PC-9 (cell line): ENCODE results near the gene PBX3. TPM values are rescaled to one million over a fixed set of nuclear protein-coding genes. Genes with fewer than 3 reads are reported as not detected.

Experiments used
- BruUV-seq: library from RNA; stranded (reverse); fragments of 400-500 nt; replicated peaks from 2 replicates; lab custom pipeline; 2021; lab: Mats Ljungman, UMichigan
- CTCF ChIA-PET: fragments of 300-600 bp; sonication (Branson Sonifier 250); formaldehyde crosslinking; loops from one replicate; lab custom pipeline; 2022; ENCODE audit warnings: antibody characterized with exemption; lab: Charles Lee
- POLR2A ChIA-PET: fragments of 300-600 bp; sonication (Branson Sonifier 250); formaldehyde crosslinking; loops from one replicate; lab custom pipeline; 2022; ENCODE audit warnings: antibody characterized with exemption; ENCODE audit not compliant: unreplicated experiment; lab: Charles Lee
- DNase-seq, 2 experiments: peaks; one replicate each; pipeline versions ENCODE4 v3.0.0 to v3.0.0-alpha.2; 2015 to 2022; ENCODE audit warnings: mixed read lengths in 1 of 2
- H2AFZ ChIP-seq: fragments of 200-600 bp; sonication (generic); 2 replicates; pipeline ENCODE4 v1.8.1; 2017; ENCODE audit warnings: antibody characterized with exemption
- H3F3A ChIP-seq: fragments of 200-600 bp; sonication (generic); 2 replicates; pipeline ENCODE4 v1.8.1; 2017; ENCODE audit warnings: antibody characterized with exemption, mild to moderate bottlenecking, low read depth; ENCODE audit not compliant: insufficient read depth
- H3K27ac ChIP-seq: fragments of 200-600 bp; sonication (generic); 2 replicates; pipeline ENCODE4 v1.6.1; 2016; ENCODE audit warnings: mixed run types
- H3K27me3 ChIP-seq: fragments of 200-600 bp; sonication (generic); 2 replicates; pipeline ENCODE4 v1.6.1; 2016; ENCODE audit warnings: low read depth, mixed run types; ENCODE audit not compliant: insufficient read depth
- H3K36me3 ChIP-seq: fragments of 200-600 bp; sonication (generic); 2 replicates; pipeline ENCODE4 v1.6.1; 2016; ENCODE audit warnings: low read depth, mixed run types
- H3K4me1 ChIP-seq: fragments of 200-600 bp; sonication (generic); replicated peaks from 2 replicates; pipeline ENCODE4 v1.6.1; 2016; ENCODE audit warnings: mixed run types; ENCODE audit not compliant: insufficient read depth
- H3K4me2 ChIP-seq: fragments of 200-600 bp; sonication (generic); 2 replicates; pipeline ENCODE4 v1.6.1; 2017; ENCODE audit warnings: mixed run types
- H3K4me3 ChIP-seq: fragments of 200-600 bp; sonication (generic); 2 replicates; pipeline ENCODE4 v1.6.1; 2016; ENCODE audit warnings: mixed run types
- H3K79me2 ChIP-seq: fragments of 200-600 bp; sonication (generic); 2 replicates; pipeline ENCODE4 v1.6.1; 2017; ENCODE audit warnings: low read depth, mixed run types
- H3K9me2 ChIP-seq: fragments of 200-600 bp; sonication (generic); 2 replicates; pipeline ENCODE4 v1.8.1; 2017; ENCODE audit warnings: mild to moderate bottlenecking; ENCODE audit not compliant: insufficient read depth
- H3K9me3 ChIP-seq: fragments of 200-600 bp; sonication (generic); 2 replicates; pipeline ENCODE4 v1.8.1; 2016; ENCODE audit warnings: low read depth; ENCODE audit not compliant: insufficient read depth
- H4K20me1 ChIP-seq: fragments of 200-600 bp; sonication (generic); 2 replicates; pipeline ENCODE4 v1.8.1; 2017; ENCODE audit not compliant: insufficient read depth
- EZH2 ChIP-seq: fragments of 200-600 bp; sonication (generic); IDR thresholded peaks from 2 replicates; pipeline ENCODE4 v1.8.0; 2017; ENCODE audit warnings: antibody characterized with exemption, low read depth
- intact Hi-C: fragments of 100-400 bp; cut with micrococcal nuclease; formaldehyde crosslinking; loops from one replicate; pipeline ENCODE4 v1.10.0; 2022; ENCODE audit not compliant: unreplicated experiment
- total RNA-seq: library from RNA; stranded (reverse); gene quantifications from 2 replicates; pipeline ENCODE4 v1.2.3, GENCODE V29; 2021
- TF ChIP-seq, protein P1 (sequence below): fragments of 200-600 bp; sonication (generic); conservative IDR thresholded peaks from 2 replicates; pipeline ENCODE4 v1.6.1; 2017; ENCODE audit warnings: mixed run types, antibody characterized with exemption, mild to moderate bottlenecking, moderate library complexity

The PBX3 gene
- total RNA-seq, 1 experiment from 2014 or later: 18.3 TPM

DNA sequence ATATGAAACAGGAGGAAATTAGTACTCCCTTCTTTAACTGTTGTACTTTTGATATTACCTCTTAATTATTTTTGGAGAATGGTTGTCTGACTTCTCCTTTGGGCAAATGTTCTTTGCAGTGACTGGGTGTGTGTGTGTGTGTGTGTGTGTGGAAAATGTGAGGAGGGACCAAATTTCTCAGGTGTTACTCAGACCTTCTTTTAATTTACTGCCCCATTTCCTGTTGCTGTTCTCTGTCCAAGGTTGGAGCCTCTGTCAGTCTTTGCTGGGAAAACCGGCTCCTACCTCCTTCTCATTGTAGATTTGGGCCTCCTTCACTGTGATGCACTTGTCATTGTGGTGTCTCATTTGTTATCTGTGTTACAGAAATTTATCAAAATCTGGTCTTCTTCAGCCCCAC lies 68.4 kb downstream of the PBX3 start:
- Histone ChIP-seq H3K36me3 (no peaks in the 10 kb centered on the region), H3K4me2 (no peak overlapping the region), H3K27ac (no peak overlapping the region), H3K4me1 (0 out of 2 replicates have a peak, but pooled peaks cover 3% of the 10 kb centered on the region), H3K9me3 (no peaks in the 10 kb centered on the region), H3K79me2 (no peaks in the 10 kb centered on the region), H4K20me1 (no peaks in the 10 kb centered on the region), H3K4me3 (no peak overlapping the region), H3K27me3 (no peaks in the 10 kb centered on the region), H2AFZ (no peak overlapping the region), H3K9me2 (no peaks in the 10 kb centered on the region; the same call in 1 of the 2 replicates), H3F3A (no peaks in the 10 kb centered on the region)
- TF ChIP-seq EZH2: no peak
- TF ChIP-seq, protein P1, sequence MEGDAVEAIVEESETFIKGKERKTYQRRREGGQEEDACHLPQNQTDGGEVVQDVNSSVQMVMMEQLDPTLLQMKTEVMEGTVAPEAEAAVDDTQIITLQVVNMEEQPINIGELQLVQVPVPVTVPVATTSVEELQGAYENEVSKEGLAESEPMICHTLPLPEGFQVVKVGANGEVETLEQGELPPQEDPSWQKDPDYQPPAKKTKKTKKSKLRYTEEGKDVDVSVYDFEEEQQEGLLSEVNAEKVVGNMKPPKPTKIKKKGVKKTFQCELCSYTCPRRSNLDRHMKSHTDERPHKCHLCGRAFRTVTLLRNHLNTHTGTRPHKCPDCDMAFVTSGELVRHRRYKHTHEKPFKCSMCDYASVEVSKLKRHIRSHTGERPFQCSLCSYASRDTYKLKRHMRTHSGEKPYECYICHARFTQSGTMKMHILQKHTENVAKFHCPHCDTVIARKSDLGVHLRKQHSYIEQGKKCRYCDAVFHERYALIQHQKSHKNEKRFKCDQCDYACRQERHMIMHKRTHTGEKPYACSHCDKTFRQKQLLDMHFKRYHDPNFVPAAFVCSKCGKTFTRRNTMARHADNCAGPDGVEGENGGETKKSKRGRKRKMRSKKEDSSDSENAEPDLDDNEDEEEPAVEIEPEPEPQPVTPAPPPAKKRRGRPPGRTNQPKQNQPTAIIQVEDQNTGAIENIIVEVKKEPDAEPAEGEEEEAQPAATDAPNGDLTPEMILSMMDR: no peak
- intact Hi-C loops: no loop called here
- POLR2A ChIA-PET: interaction anchor here (0.7 kb wide), 1 partner anchor 342 kb away, joined by 5 read pairs; no protein-coding TSS in a partner anchor
- peak; percentile 44 to 49 for DNase-seq
- no TSS peak for BruUV-seq
- CTCF ChIA-PET: interaction anchor here (0.7 kb wide), 1 partner anchor 73 kb away, joined by 3 read pairs; no protein-coding TSS in a partner anchor

DNA sequence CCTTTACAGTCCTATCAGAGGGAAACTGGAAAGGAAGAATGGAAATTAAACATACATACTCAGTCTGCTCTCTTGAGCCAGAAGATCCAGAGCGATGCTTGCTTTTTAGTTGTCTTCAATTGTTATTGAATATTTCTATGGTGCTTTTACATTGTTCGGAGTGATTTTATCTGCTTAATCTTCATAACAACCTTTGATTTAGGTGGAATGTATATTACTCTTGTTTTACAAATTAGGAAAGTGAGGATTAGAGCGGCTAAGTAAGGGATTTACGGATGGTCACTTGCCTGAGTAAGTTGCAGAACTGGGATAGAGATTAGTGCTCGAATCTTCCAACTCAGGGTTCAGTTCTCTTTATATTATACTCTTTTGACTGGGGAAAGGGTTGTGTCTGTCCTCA lies 69.1 kb downstream of the PBX3 start:
- no peak for TF ChIP-seq EZH2
- TF ChIP-seq, protein P1: no peak
- CTCF ChIA-PET: no interaction called here
- H4K20me1 ChIP-seq: no peaks in the 10 kb centered on the region

DNA sequence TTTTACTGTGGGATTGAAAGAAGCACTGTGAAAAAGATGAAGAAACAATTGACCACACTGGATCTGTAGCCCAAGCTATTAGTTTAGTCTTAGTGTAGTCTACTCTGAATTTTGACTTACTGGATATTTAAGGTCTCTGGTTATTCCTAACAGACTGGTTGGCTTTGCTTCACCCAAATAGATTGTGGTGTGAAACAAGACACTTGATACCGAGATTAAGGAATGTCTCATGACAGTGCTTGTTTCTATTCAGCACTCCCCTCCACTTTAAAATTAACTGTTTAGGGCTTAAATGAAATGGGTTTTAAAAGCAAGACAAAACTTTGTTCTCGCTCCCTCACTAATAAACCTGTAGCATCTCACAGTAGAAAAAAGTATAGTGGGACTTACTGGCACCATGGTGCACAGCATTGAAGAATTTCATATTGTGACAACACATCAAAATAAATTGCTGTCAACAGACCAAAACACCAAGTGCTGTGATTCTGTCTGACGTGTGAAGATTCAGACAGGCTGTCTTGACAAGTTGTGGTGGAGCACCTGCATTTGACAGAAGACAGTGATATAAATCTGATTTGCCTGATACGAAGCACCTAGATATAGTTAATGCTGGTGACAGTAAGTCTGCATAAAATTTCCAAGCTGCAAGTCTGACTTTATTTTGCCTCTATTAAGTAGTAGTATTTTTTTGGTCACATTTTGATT lies 73.1 kb downstream of the PBX3 start:
- Histone ChIP-seq H3K9me2 (no peaks in the 10 kb centered on the region; the same call in 1 of the 2 replicates), H4K20me1 (no peaks in the 10 kb centered on the region), H3K27ac (no peak overlapping the region), H3K4me3 (no peak overlapping the region), H3F3A (no peaks in the 10 kb centered on the region), H3K27me3 (no peaks in the 10 kb centered on the region), H3K36me3 (no peaks in the 10 kb centered on the region), H3K79me2 (no peaks in the 10 kb centered on the region), H3K4me1 (0 out of 2 replicates have a peak, but pooled peaks cover 3% of the 10 kb centered on the region), H3K4me2 (no peak overlapping the region), H3K9me3 (no peaks in the 10 kb centered on the region), H2AFZ (no peak overlapping the region)
- ChIA-PET CTCF (no interaction called here), POLR2A (interaction anchor here (0.6 kb wide), 1 partner anchor 899 kb away, joined by 4 read pairs; no protein-coding TSS in a partner anchor)
- intact Hi-C loops: no loop called here
- BruUV-seq: no TSS peak
- no peak for DNase-seq
- no peak for TF ChIP-seq EZH2
- TF ChIP-seq, protein P1: no peak

More for the DNA sequence above, 69.1 kb downstream of the PBX3 start:
- intact Hi-C loops: no loop called here
- no peak overlapping the region for H3K27ac ChIP-seq
- H3K9me2 ChIP-seq: no peaks in the 10 kb centered on the region; the same call in 1 of the 2 replicates
- H3K9me3 ChIP-seq: no peaks in the 10 kb centered on the region
- H3F3A ChIP-seq: no peaks in the 10 kb centered on the region
- no peaks in the 10 kb centered on the region for H3K27me3 ChIP-seq
- H3K36me3 ChIP-seq: no peaks in the 10 kb centered on the region
- H3K4me2 ChIP-seq: no peak overlapping the region
- POLR2A ChIA-PET: no interaction called here
- no peaks in the 10 kb centered on the region for H3K79me2 ChIP-seq
- H3K4me3 ChIP-seq: no peak overlapping the region
- no peak overlapping the region for H2AFZ ChIP-seq
- 0 out of 2 replicates have a peak, but pooled peaks cover 3% of the 10 kb centered on the region for H3K4me1 ChIP-seq
- BruUV-seq: no TSS peak
- DNase-seq: no peak
